GM12873 (cell line): ENCODE measurements around the gene PTCD1.

Experiments used
- TF ChIP-seq, protein P1 (sequence below): IDR thresholded peaks from 2 replicates; pipeline ENCODE4 v1.5.1; 2012; ENCODE audit warnings: low read depth, mild to moderate bottlenecking, moderate library complexity, low read length, control low read depth; ENCODE audit not compliant: insufficient read depth; ENCODE audit errors: missing control alignments

The PTCD1 gene

DNA sequence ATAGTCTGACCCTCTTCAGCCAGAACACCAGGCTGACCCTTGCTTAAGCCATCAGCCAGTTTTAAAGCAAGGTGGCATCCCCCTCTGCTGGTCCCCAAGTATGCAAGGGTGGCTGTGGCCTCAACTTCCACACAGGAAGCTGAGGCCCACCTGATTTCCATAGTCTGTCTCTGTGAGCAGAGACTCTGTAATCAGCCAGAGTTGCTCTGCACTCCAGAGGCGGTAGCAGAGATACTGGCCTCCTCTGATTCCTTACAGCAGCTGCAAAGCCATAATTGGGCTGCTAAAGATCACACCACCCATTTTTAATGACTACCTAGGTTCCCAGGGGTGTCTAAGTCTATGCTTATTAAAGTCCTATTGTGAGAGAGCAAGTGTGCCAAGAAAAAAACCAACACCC lies 32.0 kb downstream of the PTCD1 start:
- TF ChIP-seq, protein P1, sequence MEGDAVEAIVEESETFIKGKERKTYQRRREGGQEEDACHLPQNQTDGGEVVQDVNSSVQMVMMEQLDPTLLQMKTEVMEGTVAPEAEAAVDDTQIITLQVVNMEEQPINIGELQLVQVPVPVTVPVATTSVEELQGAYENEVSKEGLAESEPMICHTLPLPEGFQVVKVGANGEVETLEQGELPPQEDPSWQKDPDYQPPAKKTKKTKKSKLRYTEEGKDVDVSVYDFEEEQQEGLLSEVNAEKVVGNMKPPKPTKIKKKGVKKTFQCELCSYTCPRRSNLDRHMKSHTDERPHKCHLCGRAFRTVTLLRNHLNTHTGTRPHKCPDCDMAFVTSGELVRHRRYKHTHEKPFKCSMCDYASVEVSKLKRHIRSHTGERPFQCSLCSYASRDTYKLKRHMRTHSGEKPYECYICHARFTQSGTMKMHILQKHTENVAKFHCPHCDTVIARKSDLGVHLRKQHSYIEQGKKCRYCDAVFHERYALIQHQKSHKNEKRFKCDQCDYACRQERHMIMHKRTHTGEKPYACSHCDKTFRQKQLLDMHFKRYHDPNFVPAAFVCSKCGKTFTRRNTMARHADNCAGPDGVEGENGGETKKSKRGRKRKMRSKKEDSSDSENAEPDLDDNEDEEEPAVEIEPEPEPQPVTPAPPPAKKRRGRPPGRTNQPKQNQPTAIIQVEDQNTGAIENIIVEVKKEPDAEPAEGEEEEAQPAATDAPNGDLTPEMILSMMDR, result peak; percentile 24

DNA sequence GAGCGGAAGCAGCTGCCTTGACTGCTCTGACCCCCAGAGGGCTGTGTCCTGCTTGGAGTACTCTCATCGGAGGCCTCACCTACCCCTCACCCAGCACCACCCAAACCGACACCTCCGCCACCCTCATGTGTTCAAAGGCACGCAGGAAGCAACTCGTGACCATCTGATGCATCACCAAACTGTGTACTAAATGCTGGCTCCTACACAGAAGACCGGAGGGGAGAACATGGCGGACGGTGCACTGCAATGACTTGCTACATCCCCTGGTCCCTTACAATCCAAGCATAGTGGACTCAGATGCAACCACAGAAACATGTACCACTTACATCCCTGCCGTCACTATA lies 33.6 kb downstream of the PTCD1 start:
- TF ChIP-seq, protein P1, result no peak

DNA sequence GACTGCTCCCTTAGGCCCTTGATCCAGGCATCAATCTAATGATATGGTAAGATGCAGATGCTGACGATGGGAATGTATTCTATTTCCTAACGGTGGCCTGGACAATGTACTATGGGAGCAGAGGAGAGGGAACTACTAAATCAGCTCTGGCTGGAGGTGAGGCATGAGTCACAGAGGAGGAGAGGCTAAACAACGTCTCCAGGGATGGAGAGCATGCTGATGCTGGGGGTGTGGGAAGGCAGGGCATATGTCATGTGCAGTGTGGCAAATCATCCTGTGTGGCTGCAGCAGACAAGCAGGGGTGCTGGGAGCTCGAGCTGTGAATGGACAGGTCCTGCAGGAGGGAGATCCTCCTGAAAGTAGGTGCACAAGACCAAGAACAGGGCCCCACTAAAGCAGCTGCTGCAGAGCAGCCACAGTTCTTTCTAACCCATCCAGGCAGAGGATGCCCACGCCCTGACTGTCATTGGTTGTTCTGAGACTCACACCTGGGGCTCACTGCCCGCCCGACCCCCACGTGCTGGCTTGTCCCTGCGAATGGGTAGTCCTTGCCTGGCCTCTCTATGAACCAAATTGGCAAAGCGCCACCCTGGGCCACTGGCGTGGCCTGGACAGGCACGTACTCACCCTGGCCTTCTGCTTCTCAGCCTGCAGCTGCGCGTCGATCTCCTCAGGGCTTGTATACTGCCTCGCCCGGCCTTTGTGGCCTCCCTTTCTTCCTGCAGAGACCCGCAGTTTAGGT lies 34.2 kb downstream of the PTCD1 start:
- TF ChIP-seq, protein P1, result no peak

DNA sequence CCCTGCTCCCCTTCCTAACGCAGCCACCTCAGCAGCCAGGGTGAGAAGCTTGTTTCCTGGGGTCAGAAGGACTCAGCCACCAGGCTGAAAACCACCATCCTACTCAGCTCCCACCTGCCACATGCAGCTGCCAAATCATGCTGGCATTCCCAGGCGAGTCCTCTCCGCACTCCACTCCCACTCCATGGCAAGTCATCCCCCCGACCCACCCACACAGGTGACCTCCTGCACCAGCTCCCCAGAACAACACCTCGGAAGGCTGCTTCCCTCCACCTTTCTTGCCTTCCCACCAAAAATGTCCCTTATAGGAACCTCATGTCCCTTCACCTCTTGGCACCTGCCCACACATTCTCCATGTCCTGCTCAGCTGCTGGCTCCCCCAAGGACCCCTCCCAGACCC lies 34.8 kb downstream of the PTCD1 start:
- TF ChIP-seq, protein P1, result no peak

DNA sequence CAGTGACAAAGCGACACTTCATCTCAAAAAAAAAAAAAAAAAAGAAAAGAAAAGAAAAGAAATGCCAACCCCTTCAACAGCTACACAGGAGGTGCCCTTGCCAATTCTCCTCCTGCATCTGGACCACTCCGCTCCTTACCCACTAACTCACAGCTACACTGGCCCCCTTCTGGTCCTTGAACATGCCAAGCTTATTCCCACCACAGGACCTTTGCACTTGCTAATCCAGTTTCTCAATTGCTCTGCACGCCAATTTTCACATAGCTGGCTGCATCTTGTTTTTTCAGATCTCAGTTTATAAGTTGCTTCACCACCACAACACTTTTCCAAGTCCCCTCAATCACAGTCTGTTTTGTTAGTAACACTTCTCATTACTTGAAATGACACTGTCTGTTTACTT lies 35.7 kb downstream of the PTCD1 start:
- TF ChIP-seq, protein P1, result no peak

DNA sequence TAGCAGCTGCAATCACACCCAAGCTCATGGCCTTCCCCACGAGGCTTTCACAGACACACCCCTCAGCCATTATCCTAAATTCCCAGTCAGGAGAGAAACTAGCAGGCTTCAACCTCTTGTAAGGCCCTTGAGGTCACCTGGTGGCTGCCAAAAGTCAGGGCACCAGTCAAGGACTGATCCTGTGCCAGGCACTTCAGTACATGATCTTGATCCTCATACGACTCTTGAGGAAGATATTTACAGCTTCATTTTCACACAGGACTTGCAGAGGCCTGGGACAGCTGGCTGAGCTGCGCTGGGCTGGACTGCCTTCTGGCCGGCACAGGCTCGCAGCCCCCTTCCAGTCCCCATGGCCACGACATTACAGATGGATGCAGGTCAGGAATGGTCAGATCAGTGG lies 39.0 kb downstream of the PTCD1 start:
- TF ChIP-seq, protein P1, result no peak

DNA sequence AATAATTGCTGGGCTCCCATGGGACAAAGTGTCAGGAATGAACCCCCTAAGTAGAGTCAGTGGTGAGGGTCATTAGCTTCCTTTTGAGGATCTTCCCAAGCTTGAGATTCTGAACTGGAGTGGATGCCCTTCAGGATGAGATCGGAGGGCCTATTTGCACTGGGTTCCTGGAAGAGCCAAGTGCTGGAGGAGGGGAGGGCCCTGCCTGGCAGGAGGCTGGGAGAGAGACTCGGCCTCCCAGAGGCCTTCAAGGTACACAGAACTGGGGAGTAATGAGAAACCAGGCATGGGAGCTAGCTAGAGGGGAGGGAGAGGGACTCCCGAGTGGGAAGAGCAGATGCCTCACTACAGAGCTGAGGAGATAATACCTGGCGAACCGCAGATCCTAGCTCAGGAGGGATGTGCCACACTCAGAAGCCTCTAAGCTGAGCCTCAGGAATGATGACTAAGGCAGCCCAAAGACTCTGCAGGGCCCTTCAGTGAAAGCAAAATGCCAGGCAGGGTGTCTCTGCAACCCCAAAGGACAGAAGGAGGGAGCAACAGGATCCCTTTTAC lies 39.6 kb downstream of the PTCD1 start:
- TF ChIP-seq, protein P1, result no peak
